Esophagus mucosa (tissue), 1 donor: ENCODE measurements around the gene TTF2. TPM values are rescaled to one million over a fixed set of nuclear protein-coding genes. Genes with fewer than 3 reads are reported as not detected.

Experiments
- total RNA-seq: library from RNA; stranded (reverse); gene quantifications from one replicate; pipeline ENCODE4 v1.2.4, GENCODE V29; 2023
- donor health status: DM: yes; HTN: yes; CAD: no.

The TTF2 gene
- total RNA-seq, 1 donor from 2014 or later, result 26.2 TPM

Other genes starting within 250 kb of the TTF2 start
- gene PTGFRN, start 150.4 kb upstream of the TTF2 start, total RNA-seq, result 55.1 TPM
- gene CD101, start 58.6 kb upstream of the TTF2 start, total RNA-seq, result 1.5 TPM
- gene TRIM45, start 61.4 kb downstream of the TTF2 start, total RNA-seq, result 1.8 TPM
- gene VTCN1, start 150.6 kb downstream of the TTF2 start, total RNA-seq, result 1.0 TPM